ENCODE results near the gene ATG10.

DNA sequence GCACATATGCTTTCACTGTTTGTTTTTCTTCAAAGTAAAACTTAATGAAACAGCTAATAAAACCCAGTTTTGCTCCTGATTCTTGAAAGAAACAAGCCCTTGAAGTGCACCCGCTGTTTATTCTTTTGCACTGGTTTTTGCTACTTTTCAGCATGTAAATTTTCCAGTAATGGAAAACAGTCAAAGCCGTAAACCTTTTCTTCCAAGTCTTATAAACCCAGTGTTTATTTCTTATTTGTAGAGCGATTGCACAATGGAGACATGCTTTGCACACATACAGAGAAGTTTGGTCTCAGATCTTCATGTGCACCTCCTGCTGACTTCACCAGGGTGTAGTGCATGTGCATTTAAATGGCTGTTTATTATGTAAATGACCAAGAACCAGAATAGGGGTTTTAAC lies 51.8 kb downstream of the ATG10 start:
- no peak for TF ChIP-seq EZH2 (IDR thresholded peaks at IDR 0.05; ENCODE audit: borderline replicate concordance, insufficient read depth, low read depth, low read length, poor library complexity, severe bottlenecking)
- TF ChIP-seq, protein P1, sequence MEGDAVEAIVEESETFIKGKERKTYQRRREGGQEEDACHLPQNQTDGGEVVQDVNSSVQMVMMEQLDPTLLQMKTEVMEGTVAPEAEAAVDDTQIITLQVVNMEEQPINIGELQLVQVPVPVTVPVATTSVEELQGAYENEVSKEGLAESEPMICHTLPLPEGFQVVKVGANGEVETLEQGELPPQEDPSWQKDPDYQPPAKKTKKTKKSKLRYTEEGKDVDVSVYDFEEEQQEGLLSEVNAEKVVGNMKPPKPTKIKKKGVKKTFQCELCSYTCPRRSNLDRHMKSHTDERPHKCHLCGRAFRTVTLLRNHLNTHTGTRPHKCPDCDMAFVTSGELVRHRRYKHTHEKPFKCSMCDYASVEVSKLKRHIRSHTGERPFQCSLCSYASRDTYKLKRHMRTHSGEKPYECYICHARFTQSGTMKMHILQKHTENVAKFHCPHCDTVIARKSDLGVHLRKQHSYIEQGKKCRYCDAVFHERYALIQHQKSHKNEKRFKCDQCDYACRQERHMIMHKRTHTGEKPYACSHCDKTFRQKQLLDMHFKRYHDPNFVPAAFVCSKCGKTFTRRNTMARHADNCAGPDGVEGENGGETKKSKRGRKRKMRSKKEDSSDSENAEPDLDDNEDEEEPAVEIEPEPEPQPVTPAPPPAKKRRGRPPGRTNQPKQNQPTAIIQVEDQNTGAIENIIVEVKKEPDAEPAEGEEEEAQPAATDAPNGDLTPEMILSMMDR (IDR thresholded peaks at IDR 0.05) = no peak
